Medulla oblongata (tissue), 1 donor: ENCODE results near the gene SLC26A3.
"Not testable (repeated sequence)": the region's sequence is repeated elsewhere in the genome, so short reads cannot be mapped to it uniquely, and the experiment has no call there.

ENCODE experiments used
- DNase-seq: peaks from one replicate; pipeline ENCODE4 v3.0.0-alpha.2; 2015; ENCODE audit errors: extremely low spot score

The SLC26A3 gene

GRCh38 chr7:107803009-107803610 lies at the start of gene SLC26A3:
SLC26A3 (minus strand) TSS chr7:107803223; CDS start chr7:107794509, 8,714 bp downstream.
- no peak for DNase-seq

- no peak for DNase-seq
Measured at GRCh38 chr7:107850643-107851042, 47.6 kb upstream of the SLC26A3 start.

GRCh38 chr7:107850216-107850615 lies 47.2 kb upstream of the SLC26A3 start:
- no peak for DNase-seq

DNA sequence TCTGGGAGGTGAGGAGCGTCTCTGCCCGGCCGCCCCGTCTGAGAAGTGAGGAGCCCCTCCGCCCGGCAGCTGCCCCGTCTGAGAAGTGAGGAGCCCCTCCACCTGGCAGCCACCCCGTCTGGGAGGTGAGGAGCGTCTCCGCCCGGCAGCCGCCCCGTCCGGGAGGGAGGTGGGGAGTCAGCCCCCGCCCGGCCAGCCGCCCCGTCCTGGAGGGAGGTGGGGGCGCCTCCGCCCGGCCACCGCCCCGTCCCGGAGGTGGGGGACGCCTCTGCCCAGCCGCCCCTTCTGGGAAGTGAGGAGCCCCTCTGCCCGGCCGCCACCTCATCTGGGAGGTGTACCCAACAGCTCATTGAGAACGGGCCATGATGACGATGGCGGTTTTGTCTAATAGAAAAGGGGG lies 45.2 kb upstream of the SLC26A3 start:
- DNase-seq: not testable (repeated sequence)

- not testable (repeated sequence) for DNase-seq
Measured at GRCh38 chr7:107847836-107848175, 44.8 kb upstream of the SLC26A3 start.

DNA sequence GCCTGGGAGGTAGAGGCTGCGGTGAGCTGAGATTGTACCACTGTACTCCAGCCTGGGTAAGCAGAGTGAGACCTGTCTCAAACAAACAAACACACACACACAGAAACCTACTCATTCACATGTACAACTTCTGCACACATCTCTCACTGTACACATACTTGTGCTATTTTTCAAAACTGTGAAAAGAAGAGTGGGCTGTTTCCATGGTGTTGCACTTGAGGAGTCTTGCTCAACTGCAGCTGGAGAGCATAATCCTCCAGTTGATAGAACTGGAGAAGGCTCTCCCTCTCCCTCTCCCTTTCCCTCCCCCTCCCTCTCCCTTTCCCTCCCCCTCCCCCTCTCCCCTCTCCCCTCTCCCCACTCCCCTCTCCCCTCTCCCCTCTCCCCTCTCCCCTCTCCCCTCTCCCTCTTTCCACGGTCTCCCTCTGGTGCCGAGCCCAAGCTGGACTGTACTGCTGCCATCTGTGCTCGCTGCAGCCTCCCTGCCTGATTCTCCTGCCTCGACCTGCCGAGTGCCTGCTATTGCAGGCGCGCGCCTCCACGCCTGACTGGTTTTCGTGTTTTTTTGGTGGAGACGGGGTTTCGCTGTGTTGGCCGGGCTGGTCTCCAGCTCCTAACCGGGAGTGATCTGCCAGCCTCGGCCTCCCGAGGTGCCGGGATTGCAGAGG lies 44.3 kb upstream of the SLC26A3 start:
- no peak for DNase-seq

DNA sequence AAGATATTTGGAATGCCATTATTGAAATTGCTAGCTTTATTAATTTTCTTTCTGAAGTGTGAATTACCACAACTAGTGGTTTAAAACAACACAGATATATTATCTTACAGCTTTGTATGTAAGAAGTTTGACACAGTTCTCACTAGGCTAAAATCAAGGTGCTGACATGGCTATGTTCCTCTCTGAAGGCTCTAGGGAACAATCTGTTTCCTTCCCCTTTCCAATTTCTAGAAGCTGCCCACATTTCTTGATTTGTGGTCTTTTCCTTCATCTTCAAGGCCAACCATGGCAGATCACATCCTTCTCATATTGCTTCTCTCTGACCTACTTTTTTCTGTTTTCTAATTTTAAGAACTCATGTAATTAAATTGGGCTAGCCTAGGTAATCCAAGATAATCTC lies 43.3 kb upstream of the SLC26A3 start:
- DNase-seq: peak; percentile 48

DNA sequence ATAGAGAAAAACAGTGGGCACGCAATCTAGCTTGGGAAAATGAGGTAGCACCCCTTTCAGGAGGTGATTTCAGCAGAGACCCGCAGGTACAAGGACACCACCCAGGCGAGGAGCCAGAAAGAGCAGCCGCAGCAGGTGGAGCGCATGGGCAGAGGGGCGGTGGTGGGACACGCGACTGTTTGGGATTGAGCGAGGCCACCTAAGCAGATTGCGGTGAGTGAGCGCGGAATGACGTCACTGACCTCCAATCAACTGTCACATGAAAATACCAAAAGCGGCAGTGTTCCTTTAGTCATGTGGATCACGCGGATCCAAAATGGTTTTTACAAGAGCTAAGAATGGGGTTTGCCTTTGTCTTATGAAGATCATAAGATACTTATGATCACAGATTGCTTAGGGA lies 40.2 kb upstream of the SLC26A3 start:
- no peak for DNase-seq

GRCh38 chr7:107842213-107842612 lies 39.2 kb upstream of the SLC26A3 start:
- DNase-seq: no peak

- no peak for DNase-seq
Measured at GRCh38 chr7:107838816-107839565, 36.0 kb upstream of the SLC26A3 start.

DNA sequence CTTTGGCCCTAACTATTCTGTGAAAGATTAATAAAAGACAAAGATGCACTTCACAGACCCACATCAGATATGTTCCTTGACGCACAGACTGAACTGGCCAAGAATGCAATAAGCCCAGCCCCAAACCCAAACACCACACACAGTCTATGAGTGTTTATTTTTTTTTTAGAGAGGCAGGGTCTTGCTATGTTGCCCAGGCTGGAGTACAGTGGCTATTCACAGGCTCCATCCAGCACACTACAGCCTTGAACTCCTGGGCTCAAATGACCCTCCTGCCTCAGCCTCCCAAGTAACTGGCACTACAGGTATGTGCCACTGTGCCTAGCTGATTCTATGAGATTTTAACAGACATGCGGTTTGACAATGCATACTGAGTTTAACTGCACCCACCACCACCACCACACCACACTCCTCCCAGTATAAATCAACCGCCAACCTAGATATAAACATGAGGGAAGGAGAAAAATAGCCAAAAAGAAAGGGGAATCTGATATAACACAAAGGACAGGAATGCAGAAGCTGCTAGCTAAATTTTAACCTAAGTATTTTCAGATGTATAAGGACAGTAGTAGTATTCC lies 35.1 kb upstream of the SLC26A3 start:
- no peak for DNase-seq

- DNase-seq: no peak
Measured at GRCh38 chr7:107837145-107837512, 34.1 kb upstream of the SLC26A3 start.

DNA sequence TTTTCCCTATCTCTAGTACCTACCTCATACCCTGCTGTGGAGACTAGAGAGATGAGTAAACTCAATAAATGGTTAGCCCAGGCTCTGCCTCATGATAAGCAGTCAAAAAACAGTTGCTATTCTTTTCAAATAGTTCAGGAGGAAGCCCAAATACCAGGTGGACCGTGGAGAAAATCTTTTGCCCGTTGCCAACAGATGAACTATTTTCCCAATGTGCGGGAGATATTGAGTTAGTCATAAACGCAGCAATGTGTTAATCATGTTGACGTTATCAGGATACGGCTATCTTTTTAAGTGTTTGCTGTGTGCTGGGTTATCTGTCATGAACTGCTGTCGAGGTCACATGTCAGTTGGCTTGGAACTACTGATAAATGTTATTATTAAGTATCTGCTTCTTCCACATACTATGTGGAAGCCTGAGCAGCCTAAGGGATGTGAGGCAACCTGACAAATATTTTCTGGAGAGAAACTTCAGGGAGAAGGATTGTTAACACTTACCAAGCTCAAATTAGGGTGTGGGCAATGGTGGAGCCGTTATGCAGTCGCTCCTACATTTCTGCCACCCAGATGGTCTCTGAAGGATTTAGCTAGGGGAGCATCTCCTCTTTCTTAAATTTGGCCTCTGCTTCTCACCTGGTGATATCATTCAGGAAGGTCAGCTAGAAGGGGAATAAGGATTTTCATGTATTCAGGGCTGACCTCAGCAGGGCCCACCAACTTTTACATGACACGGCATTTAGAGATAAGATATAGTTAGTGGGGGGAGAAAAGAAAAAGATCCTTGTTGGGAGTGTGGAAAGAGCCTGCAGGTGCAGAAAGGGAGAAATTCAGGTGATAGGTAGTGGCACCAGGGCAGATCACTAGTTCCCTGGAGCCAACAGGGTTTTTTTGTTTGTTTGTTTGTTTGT lies 33.5 kb upstream of the SLC26A3 start:
- DNase-seq: no peak

DNA sequence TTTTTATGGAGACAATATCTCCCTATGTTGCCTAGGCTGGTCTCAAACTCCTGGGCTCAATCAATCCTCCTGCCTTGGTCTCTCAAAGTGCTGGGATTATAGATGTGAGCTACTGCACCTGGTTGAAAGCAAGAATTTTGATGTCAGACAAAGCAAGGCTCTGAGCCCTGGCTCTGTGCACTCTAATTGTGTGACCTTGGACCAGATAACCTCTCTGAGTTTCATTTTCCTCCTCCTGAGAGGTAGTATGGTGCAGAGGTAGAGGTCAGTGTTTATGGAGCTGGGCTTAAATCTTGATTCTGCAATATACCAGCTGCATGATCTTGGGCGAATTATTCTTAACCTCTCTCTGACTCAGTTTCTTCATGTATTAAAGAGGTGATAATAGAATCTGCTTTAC lies 31.4 kb upstream of the SLC26A3 start:
- no peak for DNase-seq

GRCh38 chr7:107833684-107834106 lies 30.7 kb upstream of the SLC26A3 start:
- no peak for DNase-seq

- DNase-seq: no peak
Measured at GRCh38 chr7:107830420-107830819, 27.4 kb upstream of the SLC26A3 start.

DNA sequence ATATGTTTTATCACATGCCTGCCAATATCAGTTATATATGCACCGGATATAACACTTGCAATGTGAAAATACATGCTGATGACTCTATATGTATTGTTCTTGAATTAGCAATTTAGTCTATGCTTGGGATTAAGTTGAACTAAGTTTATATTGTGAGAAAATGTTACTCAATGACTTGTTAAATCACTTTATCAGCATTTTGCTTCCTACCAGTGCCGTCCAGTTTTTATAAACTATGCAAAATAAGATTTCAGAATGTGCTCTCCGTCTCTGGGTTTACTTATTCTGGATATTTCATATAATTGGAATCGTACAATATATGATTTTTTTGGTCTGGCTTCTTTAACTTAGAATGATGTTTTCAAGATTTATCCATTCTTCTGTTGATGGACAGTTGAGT lies 25.5 kb upstream of the SLC26A3 start:
- no peak for DNase-seq

DNA sequence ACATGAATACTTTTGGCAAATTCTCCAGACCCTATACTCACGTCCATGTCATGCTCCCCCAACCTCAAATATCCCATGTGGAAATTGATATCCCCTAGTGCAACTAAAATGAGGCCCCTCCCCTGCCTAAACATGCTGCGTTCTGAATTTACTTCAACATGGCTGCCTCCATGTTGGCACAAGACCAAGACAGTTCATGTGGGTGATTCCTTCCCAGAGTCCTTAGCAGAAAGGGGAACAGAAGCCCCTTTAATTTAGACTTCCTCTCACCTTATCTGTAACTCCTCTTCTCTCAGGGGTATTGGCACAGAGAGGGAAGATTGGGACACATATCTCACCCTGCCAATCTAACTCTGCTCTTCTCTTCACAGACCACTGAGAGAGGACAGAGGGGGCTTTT lies 24.5 kb upstream of the SLC26A3 start:
- DNase-seq: no peak

- no peak for DNase-seq
Measured at GRCh38 chr7:107826451-107826850, 23.4 kb upstream of the SLC26A3 start.

DNA sequence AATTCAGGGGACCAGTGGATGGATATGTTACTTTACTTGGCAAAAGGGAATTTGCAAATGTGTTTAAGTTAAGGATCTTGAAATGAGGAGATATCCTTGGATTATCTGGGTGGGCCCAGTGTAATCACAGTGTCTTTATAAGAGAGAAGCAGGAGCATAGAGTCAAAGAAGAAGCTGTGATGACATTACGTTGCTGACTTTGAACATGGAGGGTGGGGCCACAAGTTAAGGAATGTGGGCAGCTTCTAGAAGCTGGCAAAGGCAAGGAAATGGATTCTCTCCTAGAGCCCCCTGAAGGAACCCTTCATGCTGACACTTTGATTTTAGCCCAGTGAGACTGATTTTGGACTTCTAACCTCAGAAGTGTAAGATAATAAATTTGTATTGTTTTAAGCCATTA lies 21.8 kb upstream of the SLC26A3 start:
- DNase-seq: no peak

DNA sequence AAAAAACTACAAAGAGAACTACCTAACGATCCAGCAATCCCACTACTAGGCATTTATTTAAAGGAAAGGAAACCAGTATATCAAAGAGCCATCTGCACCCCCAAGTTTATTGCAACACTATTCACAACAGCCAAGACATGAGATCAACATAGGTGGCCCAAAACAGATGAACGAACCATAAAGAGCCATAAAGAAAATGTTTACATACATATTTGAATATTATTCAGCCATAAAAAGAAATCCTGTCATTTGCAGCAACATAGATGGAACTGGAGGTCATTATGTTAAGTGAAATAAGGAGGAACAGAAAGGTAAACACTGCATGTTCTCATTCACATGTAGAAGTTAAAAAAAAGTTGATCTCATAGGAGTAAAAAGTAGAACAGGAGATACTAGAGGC lies 15.6 kb upstream of the SLC26A3 start:
- DNase-seq: no peak
